ENCODE measurements around the gene ZSCAN5A.
"Not testable (repeated sequence)": the region's sequence is repeated elsewhere in the genome, so short reads cannot be mapped to it uniquely, and the experiment has no call there.

The ZSCAN5A gene

GRCh38 chr19:56314381-56315076, at the start of gene ZSCAN5A:
Gene ZSCAN5A (minus strand): TSS chr19:56314839. CDS start chr19:56225046, 89,793 bp downstream.
- DNase-seq: peak; percentile 97 to 99 (median 99)

GRCh38 chr19:56360841-56361240, 46.2 kb upstream of the ZSCAN5A start:
- DNase-seq: no peak

- no peak for DNase-seq
These were observed 42.3 kb upstream of the ZSCAN5A start for GRCh38 chr19:56356944-56357343.

- no peak for DNase-seq
These were observed 40.9 kb upstream of the ZSCAN5A start for GRCh38 chr19:56355517-56355916.

GRCh38 chr19:56351208-56351607, 36.6 kb upstream of the ZSCAN5A start:
- no peak for DNase-seq

- peak; percentile 4 to 68 (median 55) for DNase-seq
These were observed 35.9 kb upstream of the ZSCAN5A start for GRCh38 chr19:56350416-56351045.

GRCh38 chr19:56348289-56348877, 33.7 kb upstream of the ZSCAN5A start:
- peak in 1 of 3 experiments; percentile 1 for DNase-seq

GRCh38 chr19:56347163-56347778, 32.6 kb upstream of the ZSCAN5A start:
- no peak for DNase-seq

GRCh38 chr19:56341948-56342347, 27.3 kb upstream of the ZSCAN5A start:
- DNase-seq: no peak

- DNase-seq: peak in 1 of 3 experiments; percentile 4
These were observed 24.4 kb upstream of the ZSCAN5A start for GRCh38 chr19:56339031-56339430.

- DNase-seq: not testable (repeated sequence)
These were observed 22.4 kb upstream of the ZSCAN5A start for GRCh38 chr19:56337077-56337476.

- DNase-seq: not testable (repeated sequence)
These were observed 20.7 kb upstream of the ZSCAN5A start for GRCh38 chr19:56335371-56335770.

GRCh38 chr19:56333506-56333905, 18.9 kb upstream of the ZSCAN5A start:
- peak; percentile 3 to 62 (median 59) for DNase-seq

- no peak for DNase-seq
These were observed 18.1 kb upstream of the ZSCAN5A start for GRCh38 chr19:56332695-56333094.

GRCh38 chr19:56324436-56324835, 9.8 kb upstream of the ZSCAN5A start:
- no peak for DNase-seq

- DNase-seq: no peak
These were observed 7.4 kb upstream of the ZSCAN5A start for GRCh38 chr19:56321989-56322440.

GRCh38 chr19:56321254-56321988, 6.8 kb upstream of the ZSCAN5A start:
- DNase-seq: no peak

GRCh38 chr19:56319991-56320390, 5.4 kb upstream of the ZSCAN5A start:
- DNase-seq: no peak

- DNase-seq: no peak
These were observed 3.1 kb upstream of the ZSCAN5A start for GRCh38 chr19:56317749-56318148.

- DNase-seq: no peak
These were observed 2.1 kb upstream of the ZSCAN5A start for GRCh38 chr19:56316728-56317127.

- peak; percentile 98 to 99 (median 99) for DNase-seq
These were observed 614 bp upstream of the ZSCAN5A start for GRCh38 chr19:56315077-56315828.

- DNase-seq: peak in 2 of 3 experiments; percentile 82 to 93
These were observed 640 bp downstream of the ZSCAN5A start for GRCh38 chr19:56314018-56314380.
